ENCODE measurements around the gene PPP2R2B. TPM values are rescaled to one million over a fixed set of nuclear protein-coding genes. Genes with fewer than 3 reads are reported as not detected.

PPP2R2B gene
- total RNA-seq, 1 experiment from 2014 or later, result 20.3 TPM

DNA sequence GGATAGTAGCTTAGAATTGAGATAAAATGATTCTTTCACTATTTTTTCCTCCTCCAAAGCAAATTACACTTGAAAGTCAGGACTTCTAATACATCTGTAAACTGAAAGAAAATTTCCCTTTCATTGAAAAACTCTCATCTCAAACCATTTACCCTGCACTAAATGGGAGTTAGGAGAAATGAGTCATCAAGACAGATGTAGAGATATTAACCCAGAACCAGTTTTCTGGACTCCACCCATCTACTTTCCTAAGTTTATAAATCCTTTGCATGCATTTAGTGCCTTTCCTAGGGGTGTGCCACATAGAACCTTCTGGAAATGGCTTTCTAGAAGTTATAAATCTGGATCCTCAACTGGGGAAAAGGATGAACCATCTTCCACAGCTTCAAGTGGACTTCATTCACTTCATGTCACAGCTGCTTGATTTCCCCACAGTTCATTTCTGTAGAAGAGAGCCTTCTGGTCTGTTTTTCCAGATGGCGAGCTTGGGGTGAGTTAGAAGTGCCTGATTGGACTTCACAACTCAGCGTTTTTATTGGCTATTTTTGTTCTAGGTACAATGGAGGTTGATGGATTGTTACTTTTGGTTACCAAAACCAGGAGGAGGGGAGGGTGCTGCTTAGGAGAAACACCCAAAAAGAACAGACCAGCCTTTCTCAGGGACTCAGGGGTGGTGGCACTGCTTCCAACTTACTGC is 290.1 kb downstream of the PPP2R2B start:
- ATAC-seq (no peak), DNase-seq (ENCODE audit: low spot score) (no peak)
- ChIA-PET CTCF (interaction anchor here (0.9 to 1.6 kb wide), 2 partner anchors 34 to 47 kb away, joined by 3 to 4 read pairs; no protein-coding TSS in a partner anchor), POLR2A (no interaction called here)
- H3K4me1 Mint-ChIP-seq, result no peaks in the 10 kb centered on the region
- H3K9me3 Mint-ChIP-seq, result no peaks in the 10 kb centered on the region
- no peak overlapping the region for H3K4me3 Mint-ChIP-seq
- TF ChIP-seq, protein P1, sequence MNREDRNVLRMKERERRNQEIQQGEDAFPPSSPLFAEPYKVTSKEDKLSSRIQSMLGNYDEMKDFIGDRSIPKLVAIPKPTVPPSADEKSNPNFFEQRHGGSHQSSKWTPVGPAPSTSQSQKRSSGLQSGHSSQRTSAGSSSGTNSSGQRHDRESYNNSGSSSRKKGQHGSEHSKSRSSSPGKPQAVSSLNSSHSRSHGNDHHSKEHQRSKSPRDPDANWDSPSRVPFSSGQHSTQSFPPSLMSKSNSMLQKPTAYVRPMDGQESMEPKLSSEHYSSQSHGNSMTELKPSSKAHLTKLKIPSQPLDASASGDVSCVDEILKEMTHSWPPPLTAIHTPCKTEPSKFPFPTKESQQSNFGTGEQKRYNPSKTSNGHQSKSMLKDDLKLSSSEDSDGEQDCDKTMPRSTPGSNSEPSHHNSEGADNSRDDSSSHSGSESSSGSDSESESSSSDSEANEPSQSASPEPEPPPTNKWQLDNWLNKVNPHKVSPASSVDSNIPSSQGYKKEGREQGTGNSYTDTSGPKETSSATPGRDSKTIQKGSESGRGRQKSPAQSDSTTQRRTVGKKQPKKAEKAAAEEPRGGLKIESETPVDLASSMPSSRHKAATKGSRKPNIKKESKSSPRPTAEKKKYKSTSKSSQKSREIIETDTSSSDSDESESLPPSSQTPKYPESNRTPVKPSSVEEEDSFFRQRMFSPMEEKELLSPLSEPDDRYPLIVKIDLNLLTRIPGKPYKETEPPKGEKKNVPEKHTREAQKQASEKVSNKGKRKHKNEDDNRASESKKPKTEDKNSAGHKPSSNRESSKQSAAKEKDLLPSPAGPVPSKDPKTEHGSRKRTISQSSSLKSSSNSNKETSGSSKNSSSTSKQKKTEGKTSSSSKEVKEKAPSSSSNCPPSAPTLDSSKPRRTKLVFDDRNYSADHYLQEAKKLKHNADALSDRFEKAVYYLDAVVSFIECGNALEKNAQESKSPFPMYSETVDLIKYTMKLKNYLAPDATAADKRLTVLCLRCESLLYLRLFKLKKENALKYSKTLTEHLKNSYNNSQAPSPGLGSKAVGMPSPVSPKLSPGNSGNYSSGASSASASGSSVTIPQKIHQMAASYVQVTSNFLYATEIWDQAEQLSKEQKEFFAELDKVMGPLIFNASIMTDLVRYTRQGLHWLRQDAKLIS (CRISPR knock-in tag; IDR thresholded peaks at IDR 0.05; ENCODE audit: borderline replicate concordance), result no peak
- TF ChIP-seq ZNF219 (CRISPR knock-in tag; IDR thresholded peaks at IDR 0.05; ENCODE audit: borderline replicate concordance) (no peak), CREM (CRISPR knock-in tag; IDR thresholded peaks at IDR 0.05) (no peak), TEAD1 (CRISPR knock-in tag; IDR thresholded peaks at IDR 0.05) (no peak), ZNF423 (CRISPR knock-in tag; IDR thresholded peaks at IDR 0.05) (no peak), NFYB (CRISPR knock-in tag; conservative IDR thresholded peaks at IDR 0.05; ENCODE audit: low read depth) (no peak), NR3C1 (CRISPR knock-in tag; conservative IDR thresholded peaks at IDR 0.05; ENCODE audit: low read depth) (no peak), ZNF317 (CRISPR knock-in tag; IDR thresholded peaks at IDR 0.05; ENCODE audit: borderline replicate concordance, low read depth) (no peak), ESRRA (CRISPR knock-in tag; IDR thresholded peaks at IDR 0.05; ENCODE audit: borderline replicate concordance) (no peak), KAT7 (CRISPR knock-in tag; IDR thresholded peaks at IDR 0.05; ENCODE audit: borderline replicate concordance) (no peak), ZNF263 (CRISPR knock-in tag; IDR thresholded peaks at IDR 0.05; ENCODE audit: low read depth) (no peak)
- TF ChIP-seq, protein P2, sequence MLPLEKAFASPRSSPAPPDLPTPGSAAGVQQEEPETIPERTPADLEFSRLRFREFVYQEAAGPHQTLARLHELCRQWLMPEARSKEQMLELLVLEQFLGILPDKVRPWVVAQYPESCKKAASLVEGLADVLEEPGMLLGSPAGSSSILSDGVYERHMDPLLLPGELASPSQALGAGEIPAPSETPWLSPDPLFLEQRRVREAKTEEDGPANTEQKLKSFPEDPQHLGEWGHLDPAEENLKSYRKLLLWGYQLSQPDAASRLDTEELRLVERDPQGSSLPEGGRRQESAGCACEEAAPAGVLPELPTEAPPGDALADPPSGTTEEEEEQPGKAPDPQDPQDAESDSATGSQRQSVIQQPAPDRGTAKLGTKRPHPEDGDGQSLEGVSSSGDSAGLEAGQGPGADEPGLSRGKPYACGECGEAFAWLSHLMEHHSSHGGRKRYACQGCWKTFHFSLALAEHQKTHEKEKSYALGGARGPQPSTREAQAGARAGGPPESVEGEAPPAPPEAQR (CRISPR knock-in tag; IDR thresholded peaks at IDR 0.05), result no peak
- TF ChIP-seq, protein P3, sequence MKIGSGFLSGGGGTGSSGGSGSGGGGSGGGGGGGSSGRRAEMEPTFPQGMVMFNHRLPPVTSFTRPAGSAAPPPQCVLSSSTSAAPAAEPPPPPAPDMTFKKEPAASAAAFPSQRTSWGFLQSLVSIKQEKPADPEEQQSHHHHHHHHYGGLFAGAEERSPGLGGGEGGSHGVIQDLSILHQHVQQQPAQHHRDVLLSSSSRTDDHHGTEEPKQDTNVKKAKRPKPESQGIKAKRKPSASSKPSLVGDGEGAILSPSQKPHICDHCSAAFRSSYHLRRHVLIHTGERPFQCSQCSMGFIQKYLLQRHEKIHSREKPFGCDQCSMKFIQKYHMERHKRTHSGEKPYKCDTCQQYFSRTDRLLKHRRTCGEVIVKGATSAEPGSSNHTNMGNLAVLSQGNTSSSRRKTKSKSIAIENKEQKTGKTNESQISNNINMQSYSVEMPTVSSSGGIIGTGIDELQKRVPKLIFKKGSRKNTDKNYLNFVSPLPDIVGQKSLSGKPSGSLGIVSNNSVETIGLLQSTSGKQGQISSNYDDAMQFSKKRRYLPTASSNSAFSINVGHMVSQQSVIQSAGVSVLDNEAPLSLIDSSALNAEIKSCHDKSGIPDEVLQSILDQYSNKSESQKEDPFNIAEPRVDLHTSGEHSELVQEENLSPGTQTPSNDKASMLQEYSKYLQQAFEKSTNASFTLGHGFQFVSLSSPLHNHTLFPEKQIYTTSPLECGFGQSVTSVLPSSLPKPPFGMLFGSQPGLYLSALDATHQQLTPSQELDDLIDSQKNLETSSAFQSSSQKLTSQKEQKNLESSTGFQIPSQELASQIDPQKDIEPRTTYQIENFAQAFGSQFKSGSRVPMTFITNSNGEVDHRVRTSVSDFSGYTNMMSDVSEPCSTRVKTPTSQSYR (CRISPR knock-in tag; IDR thresholded peaks at IDR 0.05), result no peak
- TF ChIP-seq, protein P4, sequence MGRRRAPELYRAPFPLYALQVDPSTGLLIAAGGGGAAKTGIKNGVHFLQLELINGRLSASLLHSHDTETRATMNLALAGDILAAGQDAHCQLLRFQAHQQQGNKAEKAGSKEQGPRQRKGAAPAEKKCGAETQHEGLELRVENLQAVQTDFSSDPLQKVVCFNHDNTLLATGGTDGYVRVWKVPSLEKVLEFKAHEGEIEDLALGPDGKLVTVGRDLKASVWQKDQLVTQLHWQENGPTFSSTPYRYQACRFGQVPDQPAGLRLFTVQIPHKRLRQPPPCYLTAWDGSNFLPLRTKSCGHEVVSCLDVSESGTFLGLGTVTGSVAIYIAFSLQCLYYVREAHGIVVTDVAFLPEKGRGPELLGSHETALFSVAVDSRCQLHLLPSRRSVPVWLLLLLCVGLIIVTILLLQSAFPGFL (CRISPR knock-in tag; IDR thresholded peaks at IDR 0.05; ENCODE audit: borderline replicate concordance), result no peak
- TF ChIP-seq, protein P5, sequence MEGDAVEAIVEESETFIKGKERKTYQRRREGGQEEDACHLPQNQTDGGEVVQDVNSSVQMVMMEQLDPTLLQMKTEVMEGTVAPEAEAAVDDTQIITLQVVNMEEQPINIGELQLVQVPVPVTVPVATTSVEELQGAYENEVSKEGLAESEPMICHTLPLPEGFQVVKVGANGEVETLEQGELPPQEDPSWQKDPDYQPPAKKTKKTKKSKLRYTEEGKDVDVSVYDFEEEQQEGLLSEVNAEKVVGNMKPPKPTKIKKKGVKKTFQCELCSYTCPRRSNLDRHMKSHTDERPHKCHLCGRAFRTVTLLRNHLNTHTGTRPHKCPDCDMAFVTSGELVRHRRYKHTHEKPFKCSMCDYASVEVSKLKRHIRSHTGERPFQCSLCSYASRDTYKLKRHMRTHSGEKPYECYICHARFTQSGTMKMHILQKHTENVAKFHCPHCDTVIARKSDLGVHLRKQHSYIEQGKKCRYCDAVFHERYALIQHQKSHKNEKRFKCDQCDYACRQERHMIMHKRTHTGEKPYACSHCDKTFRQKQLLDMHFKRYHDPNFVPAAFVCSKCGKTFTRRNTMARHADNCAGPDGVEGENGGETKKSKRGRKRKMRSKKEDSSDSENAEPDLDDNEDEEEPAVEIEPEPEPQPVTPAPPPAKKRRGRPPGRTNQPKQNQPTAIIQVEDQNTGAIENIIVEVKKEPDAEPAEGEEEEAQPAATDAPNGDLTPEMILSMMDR (IDR thresholded peaks at IDR 0.05), result no peak
- TF ChIP-seq, protein P6, sequence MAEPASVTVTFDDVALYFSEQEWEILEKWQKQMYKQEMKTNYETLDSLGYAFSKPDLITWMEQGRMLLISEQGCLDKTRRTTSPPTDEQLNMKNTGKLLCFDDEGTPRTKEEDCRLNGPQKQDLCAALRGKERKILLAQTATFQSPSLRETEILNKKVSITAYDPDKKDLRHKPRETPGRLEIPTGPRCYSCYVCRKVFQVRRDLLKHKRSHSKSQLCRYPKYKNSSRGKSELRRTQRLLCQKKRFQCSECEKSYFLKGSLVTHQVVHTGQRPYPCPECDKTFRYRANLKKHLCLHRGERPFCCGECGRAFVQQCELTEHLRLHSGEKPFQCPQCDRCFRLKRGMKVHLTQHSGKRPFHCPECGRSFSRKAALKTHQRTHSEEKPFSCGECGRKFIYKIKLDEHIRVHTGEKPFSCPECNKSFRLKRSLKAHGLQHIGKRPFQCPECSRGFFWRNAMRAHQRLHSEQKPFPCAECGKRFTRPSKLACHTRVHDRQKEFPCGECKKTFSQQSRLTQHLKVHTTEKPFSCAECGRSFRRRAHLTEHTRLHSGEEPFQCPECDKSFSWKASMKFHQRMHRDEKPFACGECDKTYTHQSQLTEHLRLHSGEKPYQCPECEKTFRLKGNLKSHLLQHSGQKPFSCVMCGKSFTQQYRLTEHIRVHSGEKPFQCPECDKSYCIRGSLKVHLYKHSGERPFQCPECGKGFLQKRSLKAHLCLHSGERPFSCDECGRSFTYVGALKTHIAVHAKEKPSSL (CRISPR knock-in tag; conservative IDR thresholded peaks at IDR 0.05), result no peak
- TF ChIP-seq, protein P7, sequence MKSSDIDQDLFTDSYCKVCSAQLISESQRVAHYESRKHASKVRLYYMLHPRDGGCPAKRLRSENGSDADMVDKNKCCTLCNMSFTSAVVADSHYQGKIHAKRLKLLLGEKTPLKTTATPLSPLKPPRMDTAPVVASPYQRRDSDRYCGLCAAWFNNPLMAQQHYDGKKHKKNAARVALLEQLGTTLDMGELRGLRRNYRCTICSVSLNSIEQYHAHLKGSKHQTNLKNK (CRISPR knock-in tag; IDR thresholded peaks at IDR 0.05), result no peak
- TF ChIP-seq, protein P8, sequence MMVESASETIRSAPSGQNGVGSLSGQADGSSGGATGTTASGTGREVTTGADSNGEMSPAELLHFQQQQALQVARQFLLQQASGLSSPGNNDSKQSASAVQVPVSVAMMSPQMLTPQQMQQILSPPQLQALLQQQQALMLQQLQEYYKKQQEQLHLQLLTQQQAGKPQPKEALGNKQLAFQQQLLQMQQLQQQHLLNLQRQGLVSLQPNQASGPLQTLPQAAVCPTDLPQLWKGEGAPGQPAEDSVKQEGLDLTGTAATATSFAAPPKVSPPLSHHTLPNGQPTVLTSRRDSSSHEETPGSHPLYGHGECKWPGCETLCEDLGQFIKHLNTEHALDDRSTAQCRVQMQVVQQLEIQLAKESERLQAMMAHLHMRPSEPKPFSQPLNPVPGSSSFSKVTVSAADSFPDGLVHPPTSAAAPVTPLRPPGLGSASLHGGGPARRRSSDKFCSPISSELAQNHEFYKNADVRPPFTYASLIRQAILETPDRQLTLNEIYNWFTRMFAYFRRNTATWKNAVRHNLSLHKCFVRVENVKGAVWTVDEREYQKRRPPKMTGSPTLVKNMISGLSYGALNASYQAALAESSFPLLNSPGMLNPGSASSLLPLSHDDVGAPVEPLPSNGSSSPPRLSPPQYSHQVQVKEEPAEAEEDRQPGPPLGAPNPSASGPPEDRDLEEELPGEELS (CRISPR knock-in tag; IDR thresholded peaks at IDR 0.05), result no peak
- TF ChIP-seq, protein P9, sequence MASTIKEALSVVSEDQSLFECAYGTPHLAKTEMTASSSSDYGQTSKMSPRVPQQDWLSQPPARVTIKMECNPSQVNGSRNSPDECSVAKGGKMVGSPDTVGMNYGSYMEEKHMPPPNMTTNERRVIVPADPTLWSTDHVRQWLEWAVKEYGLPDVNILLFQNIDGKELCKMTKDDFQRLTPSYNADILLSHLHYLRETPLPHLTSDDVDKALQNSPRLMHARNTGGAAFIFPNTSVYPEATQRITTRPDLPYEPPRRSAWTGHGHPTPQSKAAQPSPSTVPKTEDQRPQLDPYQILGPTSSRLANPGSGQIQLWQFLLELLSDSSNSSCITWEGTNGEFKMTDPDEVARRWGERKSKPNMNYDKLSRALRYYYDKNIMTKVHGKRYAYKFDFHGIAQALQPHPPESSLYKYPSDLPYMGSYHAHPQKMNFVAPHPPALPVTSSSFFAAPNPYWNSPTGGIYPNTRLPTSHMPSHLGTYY (CRISPR knock-in tag; IDR thresholded peaks at IDR 0.05), result no peak
- H3K27me3 Mint-ChIP-seq (ENCODE audit: low read depth), result no peaks in the 10 kb centered on the region
- no peaks in the 10 kb centered on the region for H3K36me3 Mint-ChIP-seq
- no peak overlapping the region for H3K27ac Mint-ChIP-seq
